ENCODE measurements around the gene FRMD4A.
"Not testable (repeated sequence)": the region's sequence is repeated elsewhere in the genome, so short reads cannot be mapped to it uniquely, and the experiment has no call there.

FRMD4A gene

GRCh38 chr10:13728898-13729535 lies 601.7 kb downstream of the FRMD4A start:
- no peak for DNase-seq

- no peak for DNase-seq
Measured at GRCh38 chr10:13725594-13725993, 605.1 kb downstream of the FRMD4A start.

- no peak for DNase-seq
Measured at GRCh38 chr10:13724484-13724883, 606.2 kb downstream of the FRMD4A start.

- no peak for DNase-seq
Measured at GRCh38 chr10:13722747-13723653, 607.7 kb downstream of the FRMD4A start.

GRCh38 chr10:13721486-13721885 lies 609.2 kb downstream of the FRMD4A start:
- no peak for DNase-seq

- DNase-seq: no peak
Measured at GRCh38 chr10:13720699-13721098, 610.0 kb downstream of the FRMD4A start.

GRCh38 chr10:13719425-13719824 lies 611.3 kb downstream of the FRMD4A start:
- no peak for DNase-seq

- no peak for DNase-seq
Measured at GRCh38 chr10:13718820-13719219, 611.9 kb downstream of the FRMD4A start.

- DNase-seq: no peak
Measured at GRCh38 chr10:13717936-13718772, 612.6 kb downstream of the FRMD4A start.

GRCh38 chr10:13717571-13717935 lies 613.2 kb downstream of the FRMD4A start:
- DNase-seq: no peak

- no peak for DNase-seq
Measured at GRCh38 chr10:13716081-13717071, 614.3 kb downstream of the FRMD4A start.

GRCh38 chr10:13715596-13715995 lies 615.1 kb downstream of the FRMD4A start:
- not testable (repeated sequence) for DNase-seq

- no peak for DNase-seq
Measured at GRCh38 chr10:13715100-13715499, 615.6 kb downstream of the FRMD4A start.

- no peak for DNase-seq
Measured at GRCh38 chr10:13712837-13713581, 617.7 kb downstream of the FRMD4A start.

- DNase-seq: no peak
Measured at GRCh38 chr10:13712476-13712836, 618.3 kb downstream of the FRMD4A start.

GRCh38 chr10:13711291-13711690 lies 619.4 kb downstream of the FRMD4A start:
- DNase-seq: no peak

GRCh38 chr10:13709931-13710650 lies 620.6 kb downstream of the FRMD4A start:
- no peak for DNase-seq

GRCh38 chr10:13708256-13708990 lies 622.3 kb downstream of the FRMD4A start:
- DNase-seq: no peak

- DNase-seq: no peak
Measured at GRCh38 chr10:13707156-13707881, 623.4 kb downstream of the FRMD4A start.

Measured in SHP77 treated with DMSO at 0.1 percent for 48 hours (cell line).